ENCODE measurements around the gene SORCS1. TPM values are rescaled to one million over a fixed set of nuclear protein-coding genes. Genes with fewer than 3 reads are reported as not detected.

SORCS1 gene
- polyA plus RNA-seq, 1 donor (not counting 4 experiments of a cell fraction or from before 2014, with no cell fraction given) = not detected

DNA sequence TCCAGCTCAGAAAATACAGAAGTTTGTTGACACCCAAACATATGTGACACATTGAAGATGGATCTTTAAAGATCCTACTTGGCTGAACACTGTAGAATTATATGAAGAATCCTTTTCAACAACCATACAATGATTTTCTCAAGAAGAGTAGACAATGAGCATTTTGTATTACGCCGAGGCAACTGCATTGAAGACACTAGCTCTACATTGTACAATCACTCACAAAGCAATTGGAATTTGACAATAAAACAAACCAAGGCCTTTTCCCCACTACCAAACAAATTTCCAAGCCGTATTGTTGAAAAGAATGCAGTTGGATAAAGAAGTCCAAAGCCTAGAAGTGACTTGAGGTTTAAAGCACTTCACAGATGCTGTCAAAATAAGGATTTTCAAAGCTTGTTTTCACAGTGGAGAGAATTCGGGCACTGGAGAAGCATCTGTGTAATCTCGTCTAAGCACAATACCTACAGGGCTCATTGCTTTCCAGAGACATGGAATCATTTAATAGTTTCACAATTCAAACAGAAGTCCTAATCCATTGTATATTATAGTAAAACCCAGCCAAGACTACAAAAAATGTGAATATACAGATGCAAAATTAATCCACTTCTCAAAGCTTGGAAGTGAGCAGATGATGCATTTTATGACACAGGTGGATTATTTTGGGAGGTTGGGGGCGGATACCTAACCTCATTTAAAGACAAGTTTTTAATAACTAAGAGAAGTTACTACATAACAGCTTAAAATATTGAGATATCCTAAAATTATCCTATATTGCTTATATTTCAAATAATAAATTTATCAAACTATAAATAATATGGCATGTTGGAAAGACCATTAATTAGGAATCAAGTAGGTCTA lies 78.6 kb downstream of the SORCS1 start:
- TF ChIP-seq, protein P1, sequence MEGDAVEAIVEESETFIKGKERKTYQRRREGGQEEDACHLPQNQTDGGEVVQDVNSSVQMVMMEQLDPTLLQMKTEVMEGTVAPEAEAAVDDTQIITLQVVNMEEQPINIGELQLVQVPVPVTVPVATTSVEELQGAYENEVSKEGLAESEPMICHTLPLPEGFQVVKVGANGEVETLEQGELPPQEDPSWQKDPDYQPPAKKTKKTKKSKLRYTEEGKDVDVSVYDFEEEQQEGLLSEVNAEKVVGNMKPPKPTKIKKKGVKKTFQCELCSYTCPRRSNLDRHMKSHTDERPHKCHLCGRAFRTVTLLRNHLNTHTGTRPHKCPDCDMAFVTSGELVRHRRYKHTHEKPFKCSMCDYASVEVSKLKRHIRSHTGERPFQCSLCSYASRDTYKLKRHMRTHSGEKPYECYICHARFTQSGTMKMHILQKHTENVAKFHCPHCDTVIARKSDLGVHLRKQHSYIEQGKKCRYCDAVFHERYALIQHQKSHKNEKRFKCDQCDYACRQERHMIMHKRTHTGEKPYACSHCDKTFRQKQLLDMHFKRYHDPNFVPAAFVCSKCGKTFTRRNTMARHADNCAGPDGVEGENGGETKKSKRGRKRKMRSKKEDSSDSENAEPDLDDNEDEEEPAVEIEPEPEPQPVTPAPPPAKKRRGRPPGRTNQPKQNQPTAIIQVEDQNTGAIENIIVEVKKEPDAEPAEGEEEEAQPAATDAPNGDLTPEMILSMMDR (optimal IDR thresholded peaks at IDR 0.05 in 1 of 3, IDR thresholded peaks at IDR 0.05 in 1 of 3, conservative IDR thresholded peaks at IDR 0.05 in 1 of 3; ENCODE audit: extremely low read depth in 1 of 3, insufficient read depth in 2 of 3, low read length in 3 of 3) = no peak
- no peak for TF ChIP-seq EZH2 (IDR thresholded peaks at IDR 0.05; ENCODE audit: low read length)
- H3K36me3 ChIP-seq (ENCODE audit: control insufficient read depth in 2 of 2, extremely low read depth in 1 of 2, insufficient read depth in 2 of 2, low read length in 2 of 2) = no peaks in the 10 kb centered on the region
- no peaks in the 10 kb centered on the region for H3K4me1 ChIP-seq (ENCODE audit: control insufficient read depth, extremely low read depth, insufficient read depth, low read length)
- no peaks in the 10 kb centered on the region for H3K27me3 ChIP-seq (ENCODE audit: control insufficient read depth, extremely low read depth, insufficient read depth, low read length)
- no peaks in the 10 kb centered on the region for H3K79me2 ChIP-seq (ENCODE audit: control insufficient read depth, insufficient read depth, low read length)
- H2AFZ ChIP-seq (ENCODE audit: control insufficient read depth, low read length) = no peak overlapping the region
- DNase-seq (ENCODE audit: low read depth, low spot score) (no peak), FAIRE-seq (no peak)
- no peaks in the 10 kb centered on the region for H3K9me3 ChIP-seq (ENCODE audit: control insufficient read depth, low read depth, low read length)
- no peak overlapping the region for H3K4me3 ChIP-seq (ENCODE audit: control insufficient read depth in 2 of 3, extremely low read depth in 1 of 3, insufficient read depth in 2 of 3, low read depth in 1 of 3, low read length in 3 of 3)
- no peaks in the 10 kb centered on the region for H3K9me1 ChIP-seq (ENCODE audit: control insufficient read depth, extremely low read depth, insufficient read depth, low read length)
- dilution Hi-C loops (cut with MboI; ENCODE audit: extremely low pct_ligation_motif_present, low sequenced_read_pairs) = no loop called here
- no peak overlapping the region for H3K9ac ChIP-seq (ENCODE audit: control insufficient read depth, extremely low read depth, insufficient read depth, low read length)
- H3K27ac ChIP-seq (ENCODE audit: control insufficient read depth, insufficient read depth, low read length) = no peak overlapping the region
- H3K4me2 ChIP-seq (ENCODE audit: control insufficient read depth, extremely low read depth, insufficient read depth, low read depth, low read length) = no peak overlapping the region
- no peaks in the 10 kb centered on the region for H4K20me1 ChIP-seq (ENCODE audit: control insufficient read depth, extremely low read depth, insufficient read depth, low read length)

DNA sequence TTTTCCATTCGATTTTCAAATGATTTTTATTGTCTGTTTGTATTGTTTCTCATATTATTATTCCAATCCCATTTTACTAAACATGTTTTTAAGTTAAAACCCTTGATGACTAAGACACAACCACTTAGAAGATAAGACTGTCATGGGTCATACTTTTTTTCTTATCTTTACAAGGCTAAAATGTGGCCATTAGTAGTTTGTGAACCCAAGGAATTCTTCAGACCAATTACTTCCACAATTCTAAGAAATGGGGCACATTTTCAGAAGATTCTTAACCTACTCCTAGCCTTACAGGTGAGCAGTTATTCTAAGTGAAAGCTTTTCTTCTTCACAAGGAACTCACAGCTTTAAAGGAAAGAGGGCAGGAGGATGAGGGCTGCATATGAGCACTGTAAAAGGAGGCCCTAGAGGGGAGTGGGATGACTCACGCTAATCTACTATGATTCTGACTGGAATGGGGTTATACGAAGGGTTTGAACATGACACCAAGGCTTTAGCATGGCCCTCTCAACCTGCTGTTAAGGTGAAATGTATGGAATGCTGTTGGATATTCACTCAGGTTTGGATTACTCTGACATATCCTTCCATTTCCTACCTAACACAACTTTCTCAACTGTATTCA lies 81.0 kb downstream of the SORCS1 start:
- dilution Hi-C loops (cut with MboI; ENCODE audit: extremely low pct_ligation_motif_present, low sequenced_read_pairs) = no loop called here
- Histone ChIP-seq H3K4me2 (ENCODE audit: control insufficient read depth, extremely low read depth, insufficient read depth, low read depth, low read length) (no peak overlapping the region), H3K79me2 (ENCODE audit: control insufficient read depth, insufficient read depth, low read length) (no peaks in the 10 kb centered on the region), H3K4me1 (ENCODE audit: control insufficient read depth, extremely low read depth, insufficient read depth, low read length) (no peaks in the 10 kb centered on the region), H3K36me3 (ENCODE audit: control insufficient read depth in 2 of 2, extremely low read depth in 1 of 2, insufficient read depth in 2 of 2, low read length in 2 of 2) (no peaks in the 10 kb centered on the region), H3K4me3 (ENCODE audit: control insufficient read depth in 2 of 3, extremely low read depth in 1 of 3, insufficient read depth in 2 of 3, low read depth in 1 of 3, low read length in 3 of 3) (no peak overlapping the region), H3K9me1 (ENCODE audit: control insufficient read depth, extremely low read depth, insufficient read depth, low read length) (no peaks in the 10 kb centered on the region), H3K9ac (ENCODE audit: control insufficient read depth, extremely low read depth, insufficient read depth, low read length) (no peak overlapping the region), H3K27ac (ENCODE audit: control insufficient read depth, insufficient read depth, low read length) (no peak overlapping the region), H4K20me1 (ENCODE audit: control insufficient read depth, extremely low read depth, insufficient read depth, low read length) (no peaks in the 10 kb centered on the region), H3K27me3 (ENCODE audit: control insufficient read depth, extremely low read depth, insufficient read depth, low read length) (no peaks in the 10 kb centered on the region), H3K9me3 (ENCODE audit: control insufficient read depth, low read depth, low read length) (no peaks in the 10 kb centered on the region), H2AFZ (ENCODE audit: control insufficient read depth, low read length) (no peak overlapping the region)
- no peak for TF ChIP-seq EZH2 (IDR thresholded peaks at IDR 0.05; ENCODE audit: low read length)
- TF ChIP-seq, protein P1 (optimal IDR thresholded peaks at IDR 0.05 in 1 of 3, IDR thresholded peaks at IDR 0.05 in 1 of 3, conservative IDR thresholded peaks at IDR 0.05 in 1 of 3; ENCODE audit: extremely low read depth in 1 of 3, insufficient read depth in 2 of 3, low read length in 3 of 3) = no peak
- DNase-seq (ENCODE audit: low read depth, low spot score) = no peak
- FAIRE-seq = no peak

Data from keratinocyte (primary cell).